Tongue (tissue), 2 donors: ENCODE data around the gene SIN3A. TPM values are rescaled to one million over a fixed set of nuclear protein-coding genes. Genes with fewer than 3 reads are reported as not detected.
"Not testable (repeated sequence)": the region's sequence is repeated elsewhere in the genome, so short reads cannot be mapped to it uniquely, and the experiment has no call there.

Source experiments
- DNase-seq: peaks from one replicate; pipeline ENCODE4 v3.0.0-alpha.2; 2015
- total RNA-seq: library from RNA; depleted of rRNA; stranded (reverse); fragments of >200 nt; gene quantifications from one replicate; pipeline ENCODE4 v1.2.3, GENCODE V29; 2014

Gene SIN3A
- 48.2 TPM for total RNA-seq

DNA sequence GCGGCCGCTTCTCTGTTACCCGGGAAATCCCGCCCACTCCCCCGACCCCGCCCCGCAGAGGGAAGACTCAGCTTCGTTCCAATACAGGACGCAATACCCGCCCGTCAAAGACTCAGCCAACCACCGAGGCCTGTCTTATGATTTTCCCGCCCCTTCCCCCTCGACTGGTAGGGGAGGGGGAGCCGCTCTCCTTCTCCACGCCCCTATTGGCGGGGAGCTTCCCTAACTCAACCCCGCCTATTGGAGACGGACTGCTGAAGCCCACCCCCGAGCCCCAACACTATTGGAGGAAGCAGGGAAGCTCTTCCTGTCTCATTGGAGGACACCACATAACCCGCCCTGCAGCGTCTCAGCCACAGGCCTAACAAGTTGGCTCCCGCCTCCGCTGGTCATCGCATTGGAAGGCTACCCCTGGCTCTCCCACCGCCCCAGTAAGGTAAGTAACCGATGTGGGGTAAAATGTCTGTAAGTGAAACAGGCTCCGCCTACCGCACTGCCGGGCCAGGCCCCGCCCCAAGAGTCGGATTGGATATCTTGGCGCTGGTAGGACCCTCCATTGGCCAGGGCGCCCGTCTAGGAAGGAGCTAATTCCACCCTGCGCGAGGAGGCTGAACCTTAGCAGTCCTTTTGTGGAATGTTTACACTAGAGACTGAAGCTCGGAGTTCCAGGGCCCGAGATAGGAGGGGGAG is at the start of gene SIN3A:
SIN3A (minus strand) TSS at position 17 of the 690 bp plus-strand sequence. CDS start 21,315 bp downstream, outside the sequence.
- peak; percentile 100 for DNase-seq

DNA sequence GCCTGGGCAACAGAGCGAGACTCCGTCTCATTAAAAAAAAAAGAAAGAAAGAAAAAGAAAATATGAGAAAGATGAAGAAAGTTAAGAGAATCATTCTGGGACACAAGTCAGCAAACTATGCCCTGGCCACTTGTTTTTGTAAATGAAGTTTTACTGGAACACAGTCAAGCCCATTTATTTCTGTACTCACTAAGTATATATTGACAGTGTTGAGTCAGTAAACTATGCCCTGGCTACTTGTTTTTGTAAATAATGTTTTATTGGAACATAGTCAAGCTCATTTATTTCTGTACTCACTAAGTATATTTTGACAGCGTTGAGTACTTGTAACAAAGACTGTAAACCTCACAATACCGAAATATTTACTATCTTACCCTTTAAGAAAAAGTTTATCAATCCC is 42.2 kb upstream of the SIN3A start:
- DNase-seq = no peak

DNA sequence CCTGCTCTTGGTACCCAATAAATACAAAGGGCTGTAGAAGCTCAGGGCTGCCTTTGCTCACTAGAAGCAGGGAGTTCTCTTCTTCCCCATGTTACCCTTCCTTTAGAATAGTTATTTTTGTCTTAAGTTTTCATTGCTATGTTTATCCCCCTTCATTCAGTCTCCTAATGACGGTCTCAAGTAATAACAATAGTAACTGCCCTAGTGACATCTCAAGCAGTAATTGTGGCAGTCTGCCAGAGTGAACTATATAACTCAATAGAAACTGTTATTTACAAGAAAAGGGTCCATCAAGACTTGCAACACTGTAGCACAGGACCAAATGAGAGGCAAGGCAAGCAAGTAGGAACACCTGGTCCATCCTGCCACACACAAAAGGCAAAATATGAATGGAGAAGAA is 32.5 kb upstream of the SIN3A start:
- DNase-seq = no peak

DNA sequence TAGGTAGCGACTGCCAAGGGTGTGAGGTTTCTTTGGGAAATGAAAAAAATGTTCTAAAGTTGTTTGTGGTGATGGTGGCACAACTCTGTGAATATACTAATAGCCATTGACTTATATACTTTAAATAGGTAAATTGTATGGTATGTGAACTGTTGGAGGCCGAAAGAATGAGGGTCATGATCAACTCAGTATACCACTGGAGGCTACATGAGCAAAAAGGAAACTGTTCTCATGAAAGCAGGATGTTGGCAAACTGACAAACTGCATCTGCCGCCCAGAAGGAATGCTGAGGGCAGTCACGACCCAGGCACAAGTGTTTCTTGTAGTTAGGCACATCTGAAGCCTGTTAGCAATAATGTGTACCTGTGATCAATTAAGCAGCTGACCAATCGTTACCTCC is 32.1 kb upstream of the SIN3A start:
- not testable (repeated sequence) for DNase-seq

DNA sequence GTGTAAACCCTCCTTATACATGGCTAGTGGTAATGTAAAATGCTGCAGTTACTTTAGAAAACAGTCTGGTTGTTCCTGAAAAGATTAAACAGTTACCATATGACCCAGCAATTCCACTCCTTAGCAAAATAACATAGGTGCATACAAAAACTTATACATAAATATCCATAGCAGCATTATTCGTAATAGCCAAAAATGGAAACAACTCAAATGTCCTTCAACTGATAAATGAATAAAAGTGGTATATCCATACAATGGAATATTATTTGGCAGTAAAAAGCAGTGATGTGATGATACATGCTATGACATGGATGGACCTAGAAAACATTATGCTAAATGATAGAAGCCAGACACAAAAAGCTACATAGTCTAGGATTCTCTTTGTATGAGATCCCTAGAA is 31.6 kb upstream of the SIN3A start:
- DNase-seq = no peak

DNA sequence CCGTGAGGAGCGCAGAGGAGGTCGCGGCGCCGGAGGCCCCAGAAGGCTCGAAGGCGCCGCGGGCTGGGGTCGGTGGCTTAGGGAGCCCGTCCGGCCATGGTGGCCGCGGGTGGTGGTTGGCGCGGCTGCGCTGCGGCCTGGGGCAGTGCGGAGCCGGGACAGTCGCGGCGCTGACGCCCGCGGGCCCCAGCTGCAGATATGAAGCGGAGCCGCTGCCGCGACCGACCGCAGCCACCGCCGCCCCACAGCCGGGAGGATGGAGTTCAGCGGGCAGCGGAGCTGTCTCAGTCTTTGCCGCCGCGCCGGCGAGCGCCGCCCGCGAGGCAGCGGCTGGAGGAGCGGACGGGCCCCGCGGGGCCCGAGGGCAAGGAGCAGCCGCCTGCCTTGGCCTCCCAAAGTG is 29.0 kb upstream of the SIN3A start:
- not testable (repeated sequence) for DNase-seq

DNA sequence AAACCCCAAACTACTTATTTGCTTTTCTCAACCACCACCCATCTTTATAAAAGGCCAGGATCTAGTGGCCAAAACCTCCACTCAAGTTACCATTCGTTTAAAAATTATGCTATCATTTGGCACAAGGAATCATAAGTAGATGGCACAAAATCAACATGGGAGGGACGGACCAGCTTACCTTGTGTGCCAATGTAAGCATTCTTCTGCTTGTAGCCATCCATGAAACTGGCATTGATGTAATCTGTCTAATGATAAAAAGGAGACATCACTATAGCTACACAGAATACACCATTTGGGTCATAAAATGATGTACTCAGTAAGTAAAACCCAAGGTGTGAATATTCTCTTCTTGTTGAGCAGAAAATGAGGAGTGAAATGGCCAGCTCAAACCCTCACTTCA is 28.2 kb upstream of the SIN3A start:
- DNase-seq = no peak

DNA sequence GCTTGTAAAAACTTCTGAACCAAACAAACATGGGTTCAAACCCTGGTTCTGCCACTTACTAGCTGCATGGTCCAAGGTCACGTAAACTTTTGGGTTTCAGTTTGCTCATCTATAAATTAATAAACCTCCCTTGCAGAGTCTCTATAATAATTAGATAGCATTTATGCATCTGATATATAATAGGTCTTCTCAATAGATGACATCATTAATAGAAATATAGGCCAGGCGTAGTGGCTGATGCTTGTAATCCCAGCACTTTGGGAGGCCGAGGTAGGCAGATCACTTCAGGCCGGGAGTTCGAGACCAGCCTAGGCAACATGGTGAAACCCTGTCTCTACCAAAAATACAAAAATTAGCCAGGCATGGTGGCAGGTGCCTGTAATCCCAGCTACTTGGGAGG is 25.6 kb upstream of the SIN3A start:
- not testable (repeated sequence) for DNase-seq

DNA sequence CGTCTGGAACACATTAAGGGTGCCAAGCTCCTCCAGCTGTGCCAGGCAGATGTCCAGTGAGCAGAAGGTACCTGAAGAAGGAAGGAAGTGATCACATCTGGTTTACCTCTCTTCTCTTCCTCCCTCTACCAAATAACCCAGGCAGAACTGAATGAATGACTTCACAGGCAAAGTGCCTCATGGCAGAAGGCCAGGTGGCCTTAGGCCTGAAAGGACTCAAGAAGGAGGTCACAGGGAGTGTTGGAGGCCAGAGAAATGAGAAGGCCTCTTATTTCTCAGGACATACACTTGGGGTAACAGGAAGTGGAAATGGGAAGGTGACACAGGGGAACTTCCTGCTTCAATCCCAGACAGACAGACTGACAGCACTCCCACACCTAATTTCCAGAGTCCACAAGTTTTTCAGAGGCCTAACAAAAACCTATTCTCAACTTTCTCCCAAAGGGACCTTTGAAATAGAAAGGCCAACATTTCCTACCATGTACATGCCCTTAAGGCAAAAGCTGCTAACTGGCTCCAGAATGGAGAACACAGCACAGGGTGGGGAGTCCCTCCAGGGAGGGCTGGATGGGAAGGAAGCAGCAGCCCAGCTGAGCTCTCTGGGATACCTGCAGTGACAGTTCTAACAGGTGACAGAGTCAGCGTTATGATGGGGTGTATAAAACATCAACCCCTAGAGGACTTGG is 17.6 kb upstream of the SIN3A start:
- no peak for DNase-seq

DNA sequence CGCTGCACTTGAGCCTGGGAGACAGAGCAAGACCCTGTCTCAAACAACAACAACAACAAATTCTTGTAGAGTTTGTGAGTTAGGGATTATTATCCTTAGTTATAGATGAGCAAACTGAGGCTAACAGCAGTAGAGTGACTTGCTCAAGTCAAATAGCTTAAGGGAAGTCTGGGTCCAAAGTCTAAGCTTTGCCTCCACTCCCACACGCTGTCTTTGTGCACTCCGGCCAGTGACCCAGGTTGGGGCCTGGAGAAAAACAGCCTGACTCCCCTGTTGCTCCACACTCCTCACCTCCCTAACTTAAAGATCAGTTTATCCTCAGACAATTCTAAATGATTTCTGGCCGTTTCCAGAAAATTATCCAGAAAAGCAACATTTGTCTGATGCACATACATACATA is 9.2 kb upstream of the SIN3A start:
- DNase-seq = no peak

DNA sequence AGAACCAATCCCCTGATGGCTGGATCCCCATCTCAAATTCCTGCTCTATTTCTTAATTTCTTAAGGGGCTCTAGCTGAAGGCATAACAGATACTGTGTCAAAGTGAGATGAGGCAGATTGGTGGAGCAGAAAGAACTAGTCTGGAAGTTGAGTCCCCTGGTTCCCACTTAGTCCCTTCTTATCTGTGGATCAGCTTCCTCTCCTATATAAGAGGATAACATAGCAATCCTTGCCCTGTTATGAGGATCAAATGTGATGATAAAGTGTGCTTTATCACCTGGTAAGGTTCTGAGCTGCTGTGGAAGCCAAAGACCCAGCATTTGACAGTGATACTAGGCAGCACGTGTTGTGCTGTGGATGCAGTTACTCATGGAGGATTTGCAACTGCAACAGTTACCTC is 8.1 kb upstream of the SIN3A start:
- no peak for DNase-seq

DNA sequence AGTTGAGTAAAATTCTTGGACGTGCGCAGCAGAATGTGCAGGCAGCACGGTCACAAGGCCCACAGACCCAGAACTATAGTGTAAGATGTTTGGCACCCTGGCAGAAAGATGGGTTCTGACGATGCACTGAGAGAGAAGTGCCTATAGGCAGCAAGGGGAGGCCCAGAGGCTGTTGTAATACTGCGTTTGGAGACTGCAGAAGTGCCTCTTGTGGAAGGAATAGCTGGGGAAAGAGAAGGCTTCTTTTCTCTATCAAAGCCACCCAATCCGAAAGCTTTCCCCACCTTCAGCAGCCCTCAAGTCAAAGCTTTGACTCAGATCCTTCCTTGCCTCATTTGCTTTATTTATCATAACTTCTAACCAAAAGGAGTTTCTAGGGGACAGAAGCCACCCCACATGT is 5.2 kb upstream of the SIN3A start:
- DNase-seq = no peak

DNA sequence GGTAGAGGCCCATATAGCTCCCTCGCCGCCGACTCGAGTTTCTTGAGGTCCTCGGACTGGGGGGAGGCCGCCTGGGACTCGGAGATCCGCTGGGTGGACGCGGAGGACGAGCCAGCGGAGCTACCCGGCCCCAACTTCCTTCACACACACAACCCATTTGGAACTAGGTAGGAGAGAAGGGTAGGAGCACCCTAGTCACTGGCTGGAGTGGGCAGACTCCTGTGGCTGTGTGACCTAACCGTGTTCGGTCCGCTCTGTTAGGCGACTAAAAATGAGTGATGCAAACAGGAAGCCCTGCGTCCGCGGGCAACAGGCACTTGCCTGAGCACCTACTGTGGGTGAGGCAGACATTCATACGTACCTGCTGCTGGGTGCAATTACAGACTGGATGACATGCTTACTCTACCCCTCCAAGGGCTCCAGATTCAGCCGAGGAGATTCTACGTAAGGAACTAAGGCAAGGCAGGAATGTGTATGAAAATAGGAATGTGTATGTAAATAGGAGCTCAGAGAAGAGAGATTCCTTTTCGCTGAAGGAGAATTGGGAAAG is 4.6 kb upstream of the SIN3A start:
- DNase-seq = no peak

DNA sequence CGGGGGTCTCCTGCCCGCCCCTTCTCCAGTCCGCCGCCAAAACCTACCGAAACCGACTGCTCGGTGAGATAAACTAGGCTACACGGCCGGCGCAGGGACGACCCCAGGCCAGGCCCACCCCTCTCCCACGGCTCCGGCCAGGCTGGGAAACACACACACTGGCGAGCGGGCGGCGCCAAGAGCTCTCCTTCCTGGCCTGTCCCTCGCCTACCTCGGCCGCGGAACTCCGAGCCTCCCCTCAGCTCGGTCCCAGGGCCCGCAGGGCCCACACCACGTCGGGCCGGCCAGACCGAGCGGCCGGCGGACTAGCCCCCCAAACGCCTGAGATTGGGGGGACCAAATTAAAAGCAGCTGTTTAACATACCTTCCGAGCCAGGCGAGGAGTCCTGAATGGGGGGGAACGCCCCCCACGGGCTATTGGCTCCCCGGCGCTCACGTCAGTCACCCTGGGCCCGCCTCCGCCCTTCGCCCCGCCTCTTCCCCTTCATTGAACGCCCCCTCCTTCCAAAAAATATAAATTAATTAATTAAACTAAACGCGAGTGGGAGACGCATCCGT is 4.0 kb upstream of the SIN3A start:
- DNase-seq = peak; percentile 95

DNA sequence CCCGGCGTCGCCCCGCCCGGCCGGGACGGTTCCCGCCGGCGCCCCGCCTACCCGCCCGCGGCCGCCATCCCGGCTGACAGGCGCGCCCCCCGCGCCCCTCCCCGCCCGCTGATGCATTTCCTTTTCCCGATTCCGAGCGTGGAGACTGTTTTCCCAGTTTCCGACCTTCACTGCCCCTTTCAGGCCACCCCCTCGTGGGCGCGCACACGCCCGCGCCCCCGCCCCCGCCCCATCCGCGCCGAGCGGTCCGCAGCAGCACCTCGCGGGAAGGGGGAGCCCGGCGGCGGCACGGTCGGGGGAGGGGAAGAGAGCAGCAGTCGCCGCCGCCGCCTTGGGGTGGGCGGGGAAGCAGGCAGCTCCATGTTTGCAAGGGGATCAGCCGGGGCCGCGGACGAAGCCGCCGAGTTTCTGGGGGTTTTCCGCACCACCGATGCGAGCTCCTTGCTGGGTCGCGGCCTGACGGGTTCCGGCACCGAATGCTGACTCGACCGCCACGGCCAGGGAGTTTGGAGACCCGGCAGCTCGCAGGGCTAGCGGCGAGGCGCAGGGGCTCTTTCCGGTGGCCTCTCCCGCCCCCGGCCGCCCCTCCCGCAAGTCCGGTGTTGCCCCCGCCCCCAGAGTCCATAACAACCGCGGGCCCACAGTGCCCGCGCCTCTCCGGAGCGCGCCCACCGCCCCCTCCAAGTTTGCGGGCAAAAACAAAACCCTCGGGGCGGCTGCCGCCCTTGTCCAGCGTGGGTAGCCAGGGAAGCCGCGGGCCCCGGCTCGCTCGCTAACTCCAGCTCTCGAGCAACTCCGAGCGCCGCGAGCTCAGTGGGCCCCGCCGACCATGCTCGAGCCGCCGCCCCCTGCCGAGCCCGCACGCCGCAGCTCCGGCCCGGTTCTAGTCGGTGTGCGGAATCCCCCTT is 3.2 kb upstream of the SIN3A start:
- no peak for DNase-seq

DNA sequence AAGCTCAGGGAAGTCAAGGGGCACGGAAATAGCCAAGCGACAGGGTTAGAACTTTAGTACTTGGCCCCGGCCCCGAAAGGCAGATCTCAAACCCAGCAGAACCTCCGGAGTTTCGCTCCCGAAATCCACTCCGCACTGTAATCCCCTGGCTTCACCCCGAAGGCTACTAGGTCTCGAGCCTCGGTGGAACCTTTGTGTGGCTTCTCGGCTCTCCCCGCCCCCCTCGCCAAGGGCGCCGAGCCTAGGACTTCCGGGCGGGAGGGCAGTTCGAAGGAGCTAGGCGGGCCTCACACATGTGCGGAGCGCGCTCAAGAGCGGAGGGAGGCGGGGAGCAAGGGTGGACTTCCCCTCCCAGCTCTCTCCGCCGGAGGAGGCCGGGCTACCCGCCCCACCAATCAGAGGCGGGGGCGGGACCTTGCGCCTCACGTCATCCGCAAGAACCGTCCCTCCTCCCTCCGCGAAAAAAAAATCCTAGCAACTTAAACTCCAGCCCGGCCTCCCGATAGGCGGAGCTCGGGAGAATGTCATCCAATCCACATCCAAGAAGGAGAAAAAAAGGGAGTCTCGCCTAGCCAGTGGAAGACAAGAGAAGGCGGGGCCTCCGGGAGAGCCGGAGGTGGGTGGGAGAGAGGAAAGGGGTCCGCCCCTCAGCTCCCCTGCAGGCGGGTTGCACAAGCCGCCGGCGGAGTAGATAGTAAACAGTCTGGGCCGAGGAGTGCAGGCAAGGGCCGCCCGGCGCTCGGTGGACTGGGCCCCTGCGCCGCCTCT is 2.4 kb upstream of the SIN3A start:
- DNase-seq = peak; percentile 100

DNA sequence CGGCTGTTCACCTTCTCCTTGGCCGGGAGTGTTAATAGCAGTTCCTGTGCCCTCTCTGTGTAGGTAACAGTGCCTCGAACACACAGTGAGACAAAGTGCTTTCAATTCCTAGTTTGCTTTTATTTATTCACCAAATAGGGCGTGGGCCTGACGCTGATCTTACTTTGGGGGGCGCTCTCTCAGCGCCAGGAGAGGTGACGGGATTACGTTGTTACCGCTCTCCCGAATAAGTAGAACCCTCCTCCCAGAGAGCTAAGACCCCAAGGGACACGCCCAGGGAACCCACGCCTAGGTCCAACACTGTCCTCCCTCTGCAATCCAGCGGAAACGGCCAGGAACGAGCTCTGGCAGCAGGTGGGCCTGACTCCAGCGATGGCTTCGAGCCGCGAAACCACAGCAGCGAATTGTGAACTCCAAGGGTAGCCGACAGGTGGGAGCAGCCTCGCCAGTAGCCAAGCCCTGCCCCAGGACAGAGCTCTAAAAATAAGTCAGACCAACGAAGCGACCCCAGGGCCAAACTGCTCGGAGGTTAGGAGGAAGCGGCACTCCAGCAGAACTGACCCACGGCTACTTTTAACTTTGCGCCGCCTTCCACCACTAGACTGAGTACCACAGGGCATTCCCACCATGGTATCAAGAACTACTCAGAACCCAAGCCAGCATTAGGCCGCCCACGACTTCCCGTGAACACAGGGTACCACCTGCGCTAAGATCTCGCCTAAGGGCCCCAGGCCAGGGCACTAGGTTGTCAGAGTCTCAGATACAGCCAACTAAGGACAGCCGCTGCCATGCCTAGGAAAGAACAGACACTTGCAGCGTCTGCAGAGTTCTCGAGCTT is 1.6 kb upstream of the SIN3A start:
- DNase-seq = peak; percentile 77

DNA sequence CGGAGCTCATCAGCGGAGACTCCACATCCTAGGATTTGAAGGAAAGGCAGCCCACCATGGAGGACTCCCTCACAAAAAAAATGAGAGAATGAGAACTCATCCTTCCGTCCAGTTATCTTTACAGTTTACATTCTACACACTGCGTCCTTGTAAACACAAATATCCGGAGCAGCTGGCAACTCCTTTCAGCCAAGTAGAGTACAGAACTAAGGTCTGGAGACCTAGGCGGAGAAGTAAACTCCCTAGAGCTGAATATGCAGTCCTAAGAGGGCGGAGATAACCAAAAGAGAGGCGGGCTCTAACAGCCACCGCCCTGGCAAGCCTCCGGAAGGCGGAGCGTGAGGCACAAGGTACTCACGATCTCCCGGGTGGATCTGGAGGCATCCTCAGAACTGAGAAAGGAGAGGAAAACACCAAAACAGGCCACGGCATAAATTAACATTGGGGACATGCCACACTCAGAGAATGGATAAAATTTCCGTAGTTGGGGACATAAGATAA is 924 bp upstream of the SIN3A start:
- DNase-seq = peak; percentile 93

DNA sequence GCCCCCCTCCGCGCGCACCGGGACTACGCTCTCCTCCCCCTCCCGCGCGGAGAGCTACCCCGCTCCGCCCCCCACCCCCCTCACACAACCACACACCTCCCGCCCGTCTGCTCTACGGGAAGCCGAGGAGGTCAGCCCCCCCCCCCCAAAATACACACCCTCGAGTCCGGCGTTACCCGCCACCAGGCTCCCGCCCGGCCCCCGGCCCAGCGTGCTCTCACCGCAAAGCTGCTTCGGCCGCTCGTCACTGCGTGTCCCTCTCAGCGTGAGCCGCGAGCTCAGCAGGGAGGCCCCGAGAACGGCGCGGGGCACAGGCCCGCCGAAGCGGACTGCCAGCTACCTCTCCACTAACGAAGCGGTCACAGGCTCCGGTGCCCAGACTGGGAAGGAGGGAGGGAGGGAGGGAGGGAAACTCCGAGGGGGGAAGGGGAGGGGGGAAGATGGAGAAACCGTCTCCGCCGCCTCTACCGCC is 252 bp downstream of the SIN3A start:
- no peak for DNase-seq
